Sigmoid colon (tissue), 7 donors: ENCODE data around the gene RAB26. TPM values are rescaled to one million over a fixed set of nuclear protein-coding genes. Genes with fewer than 3 reads are reported as not detected.
A peak's percentile ranks its signal among the peaks of the same experiment; 100 is the strongest.
"Not testable (repeated sequence)": the region's sequence is repeated elsewhere in the genome, so short reads cannot be mapped to it uniquely, and the experiment has no call there.

ENCODE experiments used
- DNase-seq: peaks from one replicate; pipeline ENCODE4 v3.0.0-alpha.2; 2019
- H3K27ac ChIP-seq, 4 donors: fragments of 200-600 bp; sonication (generic); one replicate each; pipeline ENCODE4 v1.5.1; 2016 to 2019; ENCODE audit warnings: mild to moderate bottlenecking in 1 of 4
- H3K27me3 ChIP-seq, 3 donors: fragments of 200-600 bp; sonication (generic); one replicate each; pipeline ENCODE4 v1.5.1; 2019; ENCODE audit warnings: mild to moderate bottlenecking in 1 of 3
- H3K36me3 ChIP-seq, 4 donors: fragments of 200-600 bp; sonication (generic); one replicate each; pipeline ENCODE4 v1.5.1; 2016 to 2019
- H3K4me1 ChIP-seq, 4 donors: fragments of 200-600 bp; sonication (generic); one replicate each; pipeline ENCODE4 v1.5.1; 2017 to 2019
- H3K4me3 ChIP-seq, 4 donors: fragments of 200-600 bp; sonication (generic); one replicate each; pipeline ENCODE4 v1.5.1; 2017 to 2019; ENCODE audit warnings: mild to moderate bottlenecking in 2 of 4, moderate library complexity in 1 of 4
- H3K9me3 ChIP-seq, 4 donors: fragments of 200-600 bp in 3 of 4; sonication (generic) in 3 of 4; one replicate each; pipeline versions ENCODE4 v1.5.1 to v1.6.1; 2013 to 2019
- EP300 ChIP-seq, 4 donors: sonication (generic); formaldehyde crosslinking; IDR thresholded peaks; one replicate each; pipeline ENCODE4 v1.6.1; 2017; ENCODE audit warnings: antibody characterized with exemption in 4 of 4
- POLR2A ChIP-seq, 2 donors: fragments of 450-650 bp; IDR thresholded peaks; one replicate each; pipeline ENCODE4 v1.6.1; 2016; ENCODE audit warnings: antibody characterized with exemption in 2 of 2, mild to moderate bottlenecking in 2 of 2, moderate library complexity in 2 of 2
- POLR2AphosphoS5 ChIP-seq, 4 donors: sonication (generic); formaldehyde crosslinking; IDR thresholded peaks; one replicate each; pipeline ENCODE4 v1.6.1; 2017; ENCODE audit warnings: antibody characterized with exemption in 4 of 4
- WGBS, 2 donors: extraction: QIAGEN DNeasy Blood & Tissue Kit; methylation state at CpG; one replicate each; pipeline ENCODE4 v1.1.7; 2013; 5-methylcytosine and 5-hydroxymethylcytosine counted together
- intact Hi-C: fragments of 100-400 bp; cut with DNase I; formaldehyde crosslinking; loops from one replicate; pipeline ENCODE4 v1.15.1; 2023
- polyA plus RNA-seq, 3 donors: library from polyadenylated mRNA; stranded (reverse); fragments of 200-250 nt; gene quantifications; one replicate each; pipeline ENCODE4 v1.2.3, GENCODE V29; 2013
- total RNA-seq, 4 donors: library from RNA; depleted of rRNA; stranded (reverse); fragments of >200 nt; gene quantifications; one replicate each; pipeline ENCODE4 v1.1.0, GENCODE V29; 2016
- TF ChIP-seq, protein P1 (sequence below), 4 experiments: fragments of 450-650 bp in 3 of 4; fragments of 200-600 bp in 1 of 4; IDR thresholded peaks; one replicate each; pipeline ENCODE4 v1.5.1; 2016 to 2019; ENCODE audit warnings: antibody characterized with exemption in 4 of 4, mild to moderate bottlenecking in 3 of 4, moderate library complexity in 2 of 4
- donor health status: healthy with polysubstance abuse.
- donor health status: Bipolar disorder and iron deficiency.
- donor health status: healthy.

The RAB26 gene, protein sequence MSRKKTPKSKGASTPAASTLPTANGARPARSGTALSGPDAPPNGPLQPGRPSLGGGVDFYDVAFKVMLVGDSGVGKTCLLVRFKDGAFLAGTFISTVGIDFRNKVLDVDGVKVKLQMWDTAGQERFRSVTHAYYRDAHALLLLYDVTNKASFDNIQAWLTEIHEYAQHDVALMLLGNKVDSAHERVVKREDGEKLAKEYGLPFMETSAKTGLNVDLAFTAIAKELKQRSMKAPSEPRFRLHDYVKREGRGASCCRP
- 1 to 10 TPM in 2 of 4 donors, under 1 TPM in 1, not detected in 1; 0.68 to 3.0 (median 1.8) TPM for total RNA-seq
- 10 to 100 TPM; 13.9 to 18.8 (median 16.2) TPM for polyA plus RNA-seq

DNA sequence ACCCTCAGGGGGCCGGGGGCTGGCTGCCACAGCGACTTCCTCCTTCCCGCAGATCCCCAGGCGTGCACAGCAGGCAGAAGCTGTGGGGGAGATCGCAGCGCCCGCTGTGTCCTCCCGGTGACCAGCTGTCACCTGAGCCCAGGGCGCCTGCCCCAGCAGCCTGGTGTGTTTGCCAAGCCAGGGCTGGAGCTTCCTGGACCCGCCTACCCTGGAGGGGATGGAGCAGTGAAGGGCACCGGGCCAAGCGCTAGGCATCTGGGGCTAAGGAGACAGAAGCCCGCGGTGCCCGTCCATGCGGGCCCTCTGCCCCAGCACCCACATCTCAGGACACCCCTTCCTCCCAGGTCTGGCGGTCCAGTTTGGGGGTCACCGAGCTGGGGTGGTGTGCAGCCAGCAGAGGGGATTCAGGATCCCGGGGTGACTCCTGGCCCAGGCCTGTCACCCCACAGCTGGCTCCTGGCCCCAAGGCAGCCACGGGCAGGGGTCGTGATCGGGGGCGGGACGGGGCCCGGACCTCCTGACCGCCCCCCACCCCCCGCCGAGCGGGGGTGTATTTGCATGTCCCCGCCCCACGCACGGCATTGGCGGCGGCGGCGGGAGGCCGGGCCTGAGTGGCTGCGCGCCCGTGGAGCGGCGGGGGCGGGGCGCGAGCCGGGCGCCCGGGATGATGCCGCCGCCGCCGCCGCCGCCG, at the start of gene RAB26:
Gene RAB26, plus strand, starts transcription at position 645 of the 691 bp plus-strand sequence. CDS start 159 bp downstream, outside the sequence.
- Histone ChIP-seq H3K4me1 (peaks cover 0 to 55% (median 51%) of the 10 kb centered on the region in 4 donors), H3K4me3 (peak within 1 kb of the TSS; percentile 21 to 55 (median 48))
- TF ChIP-seq EP300 (IDR thresholded peaks at IDR 0.05), result peak in 1 of 4 donors; percentile 21
- TF ChIP-seq, protein P1, sequence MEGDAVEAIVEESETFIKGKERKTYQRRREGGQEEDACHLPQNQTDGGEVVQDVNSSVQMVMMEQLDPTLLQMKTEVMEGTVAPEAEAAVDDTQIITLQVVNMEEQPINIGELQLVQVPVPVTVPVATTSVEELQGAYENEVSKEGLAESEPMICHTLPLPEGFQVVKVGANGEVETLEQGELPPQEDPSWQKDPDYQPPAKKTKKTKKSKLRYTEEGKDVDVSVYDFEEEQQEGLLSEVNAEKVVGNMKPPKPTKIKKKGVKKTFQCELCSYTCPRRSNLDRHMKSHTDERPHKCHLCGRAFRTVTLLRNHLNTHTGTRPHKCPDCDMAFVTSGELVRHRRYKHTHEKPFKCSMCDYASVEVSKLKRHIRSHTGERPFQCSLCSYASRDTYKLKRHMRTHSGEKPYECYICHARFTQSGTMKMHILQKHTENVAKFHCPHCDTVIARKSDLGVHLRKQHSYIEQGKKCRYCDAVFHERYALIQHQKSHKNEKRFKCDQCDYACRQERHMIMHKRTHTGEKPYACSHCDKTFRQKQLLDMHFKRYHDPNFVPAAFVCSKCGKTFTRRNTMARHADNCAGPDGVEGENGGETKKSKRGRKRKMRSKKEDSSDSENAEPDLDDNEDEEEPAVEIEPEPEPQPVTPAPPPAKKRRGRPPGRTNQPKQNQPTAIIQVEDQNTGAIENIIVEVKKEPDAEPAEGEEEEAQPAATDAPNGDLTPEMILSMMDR (IDR thresholded peaks at IDR 0.05), result no peak
- TF ChIP-seq POLR2AphosphoS5 (IDR thresholded peaks at IDR 0.05), result peak in 2 of 4 donors; percentile 33 to 34
- TF ChIP-seq POLR2A (IDR thresholded peaks at IDR 0.05), result no peak

DNA sequence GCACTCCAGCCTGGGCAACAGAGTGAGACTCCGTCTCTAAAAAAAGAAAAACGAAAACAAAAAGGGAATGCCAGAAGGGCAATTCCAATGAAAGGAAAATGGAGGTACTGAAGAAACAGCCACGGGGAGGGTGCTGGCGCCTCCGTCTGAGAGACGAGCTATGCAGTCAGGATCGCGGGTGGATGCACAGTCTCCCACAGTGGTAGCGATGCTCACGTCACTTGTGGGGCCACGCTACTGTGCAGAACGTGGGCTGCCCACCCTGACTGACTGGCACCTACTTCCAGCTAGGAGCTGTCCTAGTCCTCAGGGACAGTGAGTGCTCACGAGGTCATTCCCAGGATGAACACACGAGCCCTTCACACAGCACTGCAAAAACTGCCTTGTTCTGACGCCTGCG, 46.8 kb upstream of the RAB26 start:
- H3K27me3 ChIP-seq, H3K4me3 ChIP-seq: not testable (repeated sequence)

More for the DNA sequence above, at the start of gene RAB26:
- 2 to 3% methylated on average over 55 of the region's 55 CpGs for WGBS, 2 donors
- Histone ChIP-seq H3K27ac (peak within 1 kb of the TSS; percentile 75 to 82 (median 76)), H3K9me3 (no peaks in the 10 kb centered on the region), H3K27me3 (no peaks in the 10 kb centered on the region), H3K36me3 (peaks cover 0 to 8% (median 2%) of the 10 kb centered on the region in 4 donors)
- intact Hi-C loops, result no loop called here
- peak; percentile 93 for DNase-seq

DNA sequence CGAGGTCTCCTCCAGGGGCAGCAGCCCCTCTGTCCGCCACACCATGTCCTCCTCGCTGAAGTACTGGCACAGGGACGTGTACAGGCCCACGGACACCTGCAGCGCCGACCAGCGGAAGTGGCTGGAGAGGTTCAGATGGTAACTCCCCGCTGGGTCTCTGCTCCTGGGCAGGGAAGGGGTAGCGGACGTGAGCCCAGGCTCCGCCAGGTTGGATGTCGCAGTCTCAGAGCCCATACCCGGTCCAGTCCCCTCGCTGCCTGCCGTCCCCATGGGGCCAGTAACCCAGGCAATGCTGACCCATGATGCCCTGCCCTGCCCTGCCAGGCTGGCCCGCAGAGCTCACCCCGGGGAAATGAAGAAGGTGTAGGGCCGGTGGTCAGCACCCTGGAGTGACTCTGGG, 46.0 kb upstream of the RAB26 start:
- H3K27ac ChIP-seq, result no peak overlapping the region
- WGBS, 2 donors, result 93 to 97% methylated on average over 19 of the region's 19 CpGs
- TF ChIP-seq EP300 (IDR thresholded peaks at IDR 0.05) (no peak), POLR2AphosphoS5 (IDR thresholded peaks at IDR 0.05) (no peak), POLR2A (IDR thresholded peaks at IDR 0.05) (no peak)
- TF ChIP-seq, protein P1 (IDR thresholded peaks at IDR 0.05), result no peak
- intact Hi-C loops, result no loop called here
- peaks cover 35 to 79% (median 55%) of the 10 kb centered on the region in 4 donors for H3K36me3 ChIP-seq
- H3K4me1 ChIP-seq, result no peaks in the 10 kb centered on the region
- DNase-seq, result no peak
- no peaks in the 10 kb centered on the region for H3K27me3 ChIP-seq
- H3K9me3 ChIP-seq, result no peaks in the 10 kb centered on the region
- no peak overlapping the region for H3K4me3 ChIP-seq

More for the DNA sequence above, 46.8 kb upstream of the RAB26 start:
- 95 to 96% methylated on average over 14 of the region's 16 CpGs for WGBS, 2 donors
- H3K27ac ChIP-seq, H3K4me1 ChIP-seq, H3K9me3 ChIP-seq, intact Hi-C loops, DNase-seq: not testable (repeated sequence)
- peaks cover 44 to 79% (median 60%) of the 10 kb centered on the region in 4 donors for H3K36me3 ChIP-seq

DNA sequence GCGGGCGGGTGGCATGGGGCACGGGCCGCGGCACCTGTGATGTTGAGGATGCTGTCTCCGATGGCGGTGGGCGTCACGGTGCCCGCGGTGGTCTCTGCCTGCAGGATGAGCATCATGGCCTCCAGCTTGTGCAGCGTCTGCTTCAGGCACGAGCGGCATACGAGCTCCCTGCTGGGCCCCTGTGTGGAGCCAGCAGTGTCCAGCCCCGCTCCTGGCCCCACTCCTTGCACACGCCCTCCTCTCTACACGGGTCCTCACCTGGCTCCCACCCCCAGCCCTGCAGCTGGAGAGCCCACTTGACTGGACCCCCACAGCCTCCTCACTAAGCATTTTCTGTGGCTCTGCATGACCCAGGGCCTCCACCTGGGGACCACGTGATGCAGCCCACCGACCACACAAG, 44.0 kb upstream of the RAB26 start:
- intact Hi-C loops, H3K27ac ChIP-seq, H3K4me1 ChIP-seq, H3K27me3 ChIP-seq, DNase-seq, H3K4me3 ChIP-seq, H3K9me3 ChIP-seq: not testable (repeated sequence)
- H3K36me3 ChIP-seq, result peaks cover 27 to 88% (median 61%) of the 10 kb centered on the region in 4 donors
- 91 to 92% methylated on average over 18 of the region's 20 CpGs for WGBS, 2 donors

DNA sequence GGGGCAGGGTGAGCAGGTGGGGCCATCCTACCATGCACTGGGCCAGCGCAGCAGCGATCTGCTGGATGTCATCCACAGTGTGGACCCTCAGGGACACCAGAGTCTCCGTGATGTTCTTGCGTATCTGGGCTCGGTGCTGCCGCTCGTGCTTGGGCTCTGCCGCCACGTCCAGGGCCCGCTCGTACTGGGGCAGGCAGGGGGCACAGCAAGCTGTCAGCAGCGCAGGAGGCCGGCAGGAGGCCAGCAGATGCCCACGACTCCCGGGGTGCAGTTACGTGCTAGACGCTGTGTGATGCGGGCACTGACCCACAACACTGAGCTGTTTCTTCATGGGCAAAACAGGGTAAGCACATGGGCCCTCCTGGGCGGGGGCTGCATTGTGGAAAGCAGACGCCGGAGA, 43.1 kb upstream of the RAB26 start:
- H3K4me3 ChIP-seq, H3K9me3 ChIP-seq, H3K27me3 ChIP-seq, intact Hi-C loops, DNase-seq, H3K4me1 ChIP-seq: not testable (repeated sequence)
- 94 to 96% methylated on average over 21 of the region's 21 CpGs for WGBS, 2 donors
- Histone ChIP-seq H3K36me3 (peaks cover 27 to 88% (median 61%) of the 10 kb centered on the region in 4 donors), H3K27ac (peak overlapping the region in 2 of 4 donors; percentile 14 to 31)

DNA sequence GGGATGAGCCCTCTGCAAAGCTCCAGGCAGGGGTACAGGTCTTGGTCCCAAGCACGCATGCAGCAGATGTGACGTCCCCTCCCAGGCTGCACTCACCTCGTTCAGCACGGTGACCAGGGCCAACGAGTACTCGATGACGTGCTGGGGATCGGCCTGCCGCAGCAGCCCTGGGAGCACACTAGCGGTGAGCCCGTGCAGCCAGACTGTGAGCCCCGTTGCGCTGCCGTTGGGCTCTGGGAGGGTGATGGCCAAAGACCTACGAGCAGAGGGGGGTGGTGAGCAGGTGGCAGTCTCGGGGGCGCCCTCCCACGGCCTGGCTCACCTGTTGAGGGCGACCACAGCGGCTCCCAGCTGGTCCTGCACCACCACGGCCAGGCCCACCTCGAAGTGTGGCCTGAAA, 42.7 kb upstream of the RAB26 start:
- H3K36me3 ChIP-seq, result peaks cover 22 to 88% (median 62%) of the 10 kb centered on the region in 4 donors
- H3K4me1 ChIP-seq, H3K27ac ChIP-seq, H3K4me3 ChIP-seq, intact Hi-C loops, H3K9me3 ChIP-seq, H3K27me3 ChIP-seq, DNase-seq: not testable (repeated sequence)
- WGBS, 2 donors, result 85 to 90% methylated on average over 20 to 22 of the region's 22 CpGs

DNA sequence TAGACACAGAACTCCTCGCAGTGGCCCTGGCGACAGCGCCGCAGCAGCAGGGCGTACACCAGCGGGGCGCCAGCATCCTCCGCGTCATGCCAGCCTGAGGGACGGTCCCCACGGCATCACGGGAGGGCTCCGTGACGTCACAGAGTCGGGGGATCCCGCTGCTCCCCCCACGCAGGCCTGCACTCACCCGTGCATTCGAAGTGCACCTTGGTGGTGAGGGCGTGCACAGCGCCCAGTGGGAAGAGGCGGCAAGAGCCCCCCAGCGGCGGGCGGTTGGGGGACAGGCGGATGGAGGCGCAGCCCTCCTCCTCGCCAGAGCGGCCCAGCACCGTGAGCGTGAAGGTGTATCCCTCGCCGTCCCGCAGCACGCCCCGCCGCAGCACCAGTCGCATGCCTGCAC, 42.2 kb upstream of the RAB26 start:
- H3K27ac ChIP-seq, intact Hi-C loops, DNase-seq, H3K4me1 ChIP-seq, H3K27me3 ChIP-seq, H3K9me3 ChIP-seq, H3K4me3 ChIP-seq: not testable (repeated sequence)
- WGBS, 2 donors, result 94 to 95% methylated on average over 38 of the region's 38 CpGs
- H3K36me3 ChIP-seq, result peaks cover 18 to 88% (median 62%) of the 10 kb centered on the region in 4 donors

DNA sequence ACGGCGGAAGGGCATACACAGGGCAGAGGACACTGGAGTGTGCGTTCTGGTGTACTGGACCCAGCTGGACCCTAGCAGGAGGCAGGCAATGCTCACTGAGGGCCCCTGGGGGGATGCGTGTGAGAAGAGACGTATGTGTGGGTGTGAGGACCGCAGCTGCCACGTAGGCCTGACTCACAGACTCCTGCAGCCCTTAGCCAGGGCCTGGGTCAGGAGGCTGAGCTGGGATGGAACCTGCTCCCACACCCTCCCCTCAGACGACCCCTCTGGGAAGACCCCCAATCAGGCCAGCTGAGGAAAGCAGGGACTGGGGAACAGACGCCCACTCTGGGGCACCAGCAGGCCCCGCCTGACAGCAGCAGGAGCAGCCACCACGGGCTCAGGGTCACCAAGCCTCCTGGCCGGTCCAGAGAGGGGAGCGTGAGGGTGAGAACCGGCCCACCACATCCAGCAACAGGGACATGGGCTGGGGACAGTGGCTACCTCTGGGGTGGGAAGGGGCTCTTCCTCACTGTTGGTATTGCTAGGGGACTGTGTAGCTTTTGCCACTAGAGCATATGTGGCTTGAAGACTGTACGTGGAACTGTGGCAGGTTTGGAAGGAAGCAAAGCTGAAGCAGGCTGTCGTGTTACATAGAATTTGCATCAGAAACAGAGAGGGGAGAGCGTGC, 41.2 kb upstream of the RAB26 start:
- H3K9me3 ChIP-seq, intact Hi-C loops, H3K4me1 ChIP-seq, H3K27me3 ChIP-seq, H3K4me3 ChIP-seq, DNase-seq: not testable (repeated sequence)
- H3K36me3 ChIP-seq, result peaks cover 14 to 88% (median 67%) of the 10 kb centered on the region in 4 donors
- 91 to 92% methylated on average over 17 of the region's 17 CpGs for WGBS, 2 donors
- peak overlapping the region in 1 of 4 donors; percentile 34 for H3K27ac ChIP-seq

DNA sequence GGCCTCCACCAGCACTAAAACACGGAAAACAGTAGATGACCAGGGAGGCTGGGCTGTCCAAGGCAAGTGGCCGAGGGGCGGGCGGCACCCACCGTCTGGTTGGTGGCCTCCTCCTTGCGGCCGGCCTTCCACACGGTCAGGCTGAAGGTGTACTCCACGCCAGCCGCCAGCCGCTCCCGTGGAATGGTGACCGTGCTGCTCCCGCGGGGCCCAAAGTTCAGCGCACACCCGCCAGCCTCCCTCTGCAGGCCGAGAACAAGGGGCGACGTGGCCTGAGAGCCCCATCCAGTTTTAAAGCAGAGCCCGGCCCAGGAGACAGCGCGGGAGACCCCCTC, 40.7 kb upstream of the RAB26 start:
- 95 to 97% methylated on average over 23 of the region's 23 CpGs for WGBS, 2 donors
- H3K36me3 ChIP-seq, result peaks cover 14 to 88% (median 66%) of the 10 kb centered on the region in 4 donors
- H3K4me1 ChIP-seq, intact Hi-C loops, H3K4me3 ChIP-seq, DNase-seq, H3K9me3 ChIP-seq, H3K27me3 ChIP-seq: not testable (repeated sequence)
- peak overlapping the region in 1 of 4 donors; percentile 34 for H3K27ac ChIP-seq
